ACHN (cell line): Measurements from ENCODE around the gene MBD3L2.

Experiments used
- DNase-seq: peaks from one replicate; pipeline ENCODE4 v3.0.0-alpha.2; 2015
- in situ Hi-C: cut with HindIII; loops from 2 replicates; pipeline ENCODE4 v1.10.0; 2017; ENCODE audit warnings: low sequenced_read_pairs, low pct_ligation_motif_present, low pct_unique_long_range_greater_than_20kb

The MBD3L2 gene

DNA sequence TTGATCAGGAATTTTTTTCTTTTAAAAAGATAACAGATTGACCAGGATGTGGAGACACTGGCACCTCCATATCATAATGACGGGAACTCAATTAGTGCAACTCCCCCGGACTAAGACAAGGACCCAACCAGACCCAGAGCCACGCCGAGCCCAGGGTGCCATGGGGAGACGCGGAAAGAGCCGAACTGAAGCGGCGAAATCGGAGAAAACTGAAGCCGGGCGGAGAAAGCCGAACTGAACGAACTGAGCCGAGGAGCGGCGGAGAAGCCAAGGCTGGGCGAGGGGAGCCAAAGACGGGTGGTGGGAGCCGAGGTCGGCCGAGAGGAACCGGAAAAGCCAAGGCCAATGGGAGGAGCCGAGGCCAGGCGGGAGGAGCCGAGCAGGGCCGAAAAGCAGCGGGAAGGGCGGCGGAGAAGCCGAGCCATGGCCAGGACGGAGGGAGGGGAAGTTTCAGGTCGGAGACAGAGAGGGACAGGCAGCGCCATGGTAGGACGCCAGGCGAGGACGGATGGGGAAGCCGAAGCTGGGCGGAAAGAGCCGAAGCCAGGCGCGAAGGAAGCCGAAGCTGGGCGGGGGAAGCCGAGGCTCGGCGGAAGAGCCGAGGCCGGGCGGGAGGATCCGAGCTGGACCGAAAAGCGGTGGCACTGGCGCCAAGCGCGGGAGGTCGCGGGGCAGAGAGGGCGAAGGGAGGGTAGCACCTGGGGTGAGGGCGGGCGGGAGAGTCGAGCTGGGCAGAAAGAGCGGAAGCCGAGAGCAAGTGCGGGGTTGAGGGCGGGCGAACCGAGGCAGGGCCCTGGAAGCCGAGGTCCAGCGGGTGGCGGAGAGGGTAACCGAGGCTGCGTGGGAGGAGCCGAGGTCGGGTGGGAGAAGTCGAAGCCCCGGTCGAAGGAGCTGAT lies 49.8 kb downstream of the MBD3L2 start:
- in situ Hi-C loops, result no loop called here

DNA sequence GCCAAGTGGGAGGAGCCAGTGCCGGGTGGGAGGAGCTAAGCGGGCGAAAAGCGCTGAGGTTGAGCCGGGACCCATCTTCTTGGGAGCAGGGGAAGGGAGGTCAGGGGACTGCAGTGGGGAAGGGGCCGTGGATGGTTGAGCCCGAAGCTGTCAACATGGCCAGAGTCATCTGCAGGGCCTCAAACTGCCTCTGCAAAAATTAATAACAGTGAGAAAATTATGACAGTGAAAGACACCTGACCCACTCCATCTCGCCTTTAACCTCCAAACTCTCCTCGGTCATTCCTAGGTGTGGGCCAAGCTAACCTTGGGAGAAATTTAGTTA lies 50.4 kb downstream of the MBD3L2 start:
- in situ Hi-C loops, result no loop called here

More for the DNA sequence above, 49.8 kb downstream of the MBD3L2 start:
- peak; percentile 84 for DNase-seq

More for the DNA sequence above, 50.4 kb downstream of the MBD3L2 start:
- DNase-seq, result no peak
